Measurements from ENCODE around the gene PGRMC1.
A peak's percentile ranks its signal among the peaks of the same experiment; 100 is the strongest.
"Not testable (repeated sequence)": the region's sequence is repeated elsewhere in the genome, so short reads cannot be mapped to it uniquely, and the experiment has no call there.

Gene PGRMC1

DNA sequence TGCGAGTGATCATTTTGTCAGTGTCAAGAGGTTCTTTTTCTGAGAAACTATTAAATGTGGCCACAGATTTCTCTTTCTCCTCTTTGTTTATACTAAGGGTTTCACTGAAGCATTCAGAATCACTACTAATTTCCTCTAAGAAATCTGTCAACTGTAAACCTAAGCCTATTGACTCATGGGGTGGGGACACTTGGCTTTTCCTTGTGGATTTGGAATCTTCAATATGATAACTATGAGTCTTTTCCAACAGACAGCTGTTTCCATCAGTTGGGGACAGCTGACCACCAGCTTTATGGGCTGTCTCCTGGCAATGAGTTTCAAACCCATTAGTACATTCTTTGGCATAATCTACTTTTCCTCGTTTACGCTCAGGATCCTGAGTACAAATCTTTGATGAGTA is 13.8 kb downstream of the PGRMC1 start:
- no peaks in the 10 kb centered on the region for H3K27me3 Mint-ChIP-seq (ENCODE audit: low read depth)
- peaks cover 4% of the 10 kb centered on the region for H3K36me3 Mint-ChIP-seq (ENCODE audit: low read depth)
- no peak overlapping the region for H3K4me3 Mint-ChIP-seq
- H3K4me1 Mint-ChIP-seq (ENCODE audit: low read depth): peaks cover 3% of the 10 kb centered on the region
- H3K9me3 Mint-ChIP-seq: no peaks in the 10 kb centered on the region
- H3K27ac Mint-ChIP-seq: no peak overlapping the region
- DNase-seq (ENCODE audit: low spot score): no peak

DNA sequence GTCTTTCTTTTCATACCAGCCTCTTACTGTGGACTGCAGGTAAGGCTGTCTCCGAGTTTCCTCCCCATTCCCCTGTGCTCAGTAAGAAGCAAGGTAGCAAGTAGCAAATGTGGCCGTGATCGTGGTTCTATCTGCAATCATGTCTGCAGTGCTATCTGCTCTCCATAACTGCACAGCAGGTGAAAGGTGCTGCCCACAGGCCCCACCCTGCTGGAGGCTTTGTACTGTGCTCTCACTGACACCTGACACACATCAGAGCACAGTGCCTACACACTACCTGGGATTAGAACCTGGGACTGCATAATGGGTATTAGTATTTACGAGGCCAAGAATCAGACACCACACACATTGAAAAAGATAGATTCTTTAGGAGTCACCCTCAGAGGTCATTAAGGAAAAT is 15.3 kb downstream of the PGRMC1 start:
- no peak overlapping the region for H3K4me3 Mint-ChIP-seq
- H3K36me3 Mint-ChIP-seq (ENCODE audit: low read depth): peaks cover 2% of the 10 kb centered on the region
- H3K4me1 Mint-ChIP-seq (ENCODE audit: low read depth): peaks cover 3% of the 10 kb centered on the region
- H3K27ac Mint-ChIP-seq: no peak overlapping the region
- DNase-seq (ENCODE audit: low spot score): no peak
- H3K27me3 Mint-ChIP-seq (ENCODE audit: low read depth): no peaks in the 10 kb centered on the region
- H3K9me3 Mint-ChIP-seq: no peaks in the 10 kb centered on the region

DNA sequence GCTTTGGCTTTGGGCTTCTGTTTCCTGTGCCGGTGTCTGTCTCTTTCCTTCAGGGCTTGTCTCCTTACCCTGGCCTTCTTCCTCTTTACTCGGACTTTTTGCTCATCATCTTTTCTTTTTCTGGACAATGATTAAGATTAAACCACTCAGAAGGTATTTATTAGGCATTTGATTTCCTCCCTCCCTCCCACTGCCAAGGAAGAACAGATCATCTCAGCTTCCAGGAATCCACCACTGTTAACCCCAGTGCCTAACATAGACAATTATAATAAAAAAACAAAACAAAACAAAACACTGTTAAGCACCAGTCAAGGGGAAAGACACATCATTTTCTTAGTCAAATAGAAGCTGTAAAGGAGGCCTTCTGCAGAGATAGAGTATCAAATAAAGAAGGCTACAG is 16.6 kb downstream of the PGRMC1 start:
- no peaks in the 10 kb centered on the region for H3K9me3 Mint-ChIP-seq
- peaks cover 2% of the 10 kb centered on the region for H3K36me3 Mint-ChIP-seq (ENCODE audit: low read depth)
- H3K27ac Mint-ChIP-seq: no peak overlapping the region
- DNase-seq (ENCODE audit: low spot score): no peak
- peaks cover 9% of the 10 kb centered on the region for H3K27me3 Mint-ChIP-seq (ENCODE audit: low read depth)
- no peak overlapping the region for H3K4me3 Mint-ChIP-seq
- peaks cover 3% of the 10 kb centered on the region for H3K4me1 Mint-ChIP-seq (ENCODE audit: low read depth)

DNA sequence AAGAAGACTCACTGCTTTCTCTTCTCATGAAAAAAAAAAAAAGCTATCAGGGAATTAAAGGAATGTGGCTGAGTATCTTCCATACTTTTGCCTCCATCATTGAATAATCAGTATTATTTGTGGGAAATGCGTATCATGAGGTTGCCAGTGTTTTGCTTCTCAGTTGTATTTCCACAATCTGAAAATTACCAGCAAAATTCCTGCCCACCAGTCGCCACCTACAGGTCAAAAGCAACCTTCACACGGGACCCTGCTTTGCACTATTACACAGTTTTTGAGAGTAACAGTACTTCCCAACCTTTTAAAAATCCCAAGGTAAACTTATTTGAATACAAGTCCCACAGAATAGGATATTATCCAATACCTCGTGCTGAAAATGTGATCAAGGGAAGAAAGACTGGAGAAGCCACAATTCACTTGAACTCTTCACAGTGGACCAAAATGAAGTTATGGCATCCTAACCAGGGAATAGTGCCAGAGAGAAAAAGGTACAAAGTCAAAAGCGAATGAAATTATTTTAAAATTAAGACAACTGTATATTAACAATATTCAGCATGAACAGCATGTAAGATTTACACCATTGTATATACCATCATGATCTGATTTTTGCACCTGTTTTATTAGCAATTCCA is 30.4 kb downstream of the PGRMC1 start:
- peaks cover 20% of the 10 kb centered on the region for H3K27me3 Mint-ChIP-seq (ENCODE audit: low read depth)
- H3K4me3 Mint-ChIP-seq: no peak overlapping the region
- H3K9me3 Mint-ChIP-seq: no peaks in the 10 kb centered on the region
- no peaks in the 10 kb centered on the region for H3K4me1 Mint-ChIP-seq (ENCODE audit: low read depth)
- H3K36me3 Mint-ChIP-seq (ENCODE audit: low read depth): no peaks in the 10 kb centered on the region
- H3K27ac Mint-ChIP-seq: no peak overlapping the region
- DNase-seq (ENCODE audit: low spot score): no peak

DNA sequence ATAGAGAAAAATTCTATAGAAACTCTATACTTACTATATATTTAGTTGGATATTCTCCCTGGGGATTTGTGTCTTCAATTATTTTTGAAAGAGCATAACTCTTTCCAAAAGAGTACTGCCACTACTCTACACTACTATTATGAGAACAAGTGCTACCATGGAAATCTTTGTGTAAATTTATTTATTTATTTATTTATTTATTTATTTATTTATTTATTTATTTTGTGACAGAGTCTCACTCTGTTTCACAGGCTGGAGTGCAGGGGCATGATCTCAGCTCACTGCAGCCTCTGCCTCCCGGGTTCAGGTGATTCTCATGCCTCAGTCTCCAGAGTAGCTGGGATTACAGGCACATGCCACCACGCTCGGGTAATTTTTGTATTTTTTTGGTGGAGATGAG is 31.0 kb downstream of the PGRMC1 start:
- H3K4me1 Mint-ChIP-seq (ENCODE audit: low read depth); H3K4me3 Mint-ChIP-seq; H3K9me3 Mint-ChIP-seq; DNase-seq (ENCODE audit: low spot score); H3K36me3 Mint-ChIP-seq (ENCODE audit: low read depth); H3K27ac Mint-ChIP-seq: not testable (repeated sequence)
- H3K27me3 Mint-ChIP-seq (ENCODE audit: low read depth): peaks cover 18% of the 10 kb centered on the region

DNA sequence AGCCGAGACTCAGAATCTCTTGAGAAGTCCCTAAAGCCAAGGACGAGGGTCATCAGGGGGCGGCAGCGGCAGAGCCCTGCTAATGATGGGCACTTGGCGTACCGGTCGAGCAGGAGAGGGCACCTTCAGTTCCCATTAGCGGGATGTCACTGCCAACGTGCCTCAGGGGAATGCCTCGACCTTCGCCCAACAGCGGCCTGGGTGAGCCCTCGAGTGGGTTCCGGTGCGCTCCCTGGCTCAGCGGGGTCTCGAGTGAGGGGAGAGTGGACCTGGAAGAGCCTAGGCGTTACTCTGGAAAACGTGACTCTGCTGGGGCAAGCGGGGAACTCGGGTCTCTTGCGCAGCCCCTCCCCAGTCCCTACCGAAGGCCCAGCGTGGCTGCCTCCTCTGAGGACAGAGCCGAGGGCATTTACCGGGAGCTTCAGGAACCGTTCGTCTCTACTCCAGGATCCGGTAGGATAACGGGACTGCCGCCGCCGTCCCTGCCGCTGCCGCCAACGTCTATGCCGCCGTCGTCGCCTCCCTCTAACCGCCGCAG is 36.9 kb downstream of the PGRMC1 start:
- peaks cover 21% of the 10 kb centered on the region for H3K27me3 Mint-ChIP-seq (ENCODE audit: low read depth)
- H3K4me3 Mint-ChIP-seq: peak overlapping the region; percentile 65
- no peaks in the 10 kb centered on the region for H3K9me3 Mint-ChIP-seq
- no peaks in the 10 kb centered on the region for H3K36me3 Mint-ChIP-seq (ENCODE audit: low read depth)
- no peak overlapping the region for H3K27ac Mint-ChIP-seq
- no peak for DNase-seq (ENCODE audit: low spot score)
- H3K4me1 Mint-ChIP-seq (ENCODE audit: low read depth): peaks cover 3% of the 10 kb centered on the region

DNA sequence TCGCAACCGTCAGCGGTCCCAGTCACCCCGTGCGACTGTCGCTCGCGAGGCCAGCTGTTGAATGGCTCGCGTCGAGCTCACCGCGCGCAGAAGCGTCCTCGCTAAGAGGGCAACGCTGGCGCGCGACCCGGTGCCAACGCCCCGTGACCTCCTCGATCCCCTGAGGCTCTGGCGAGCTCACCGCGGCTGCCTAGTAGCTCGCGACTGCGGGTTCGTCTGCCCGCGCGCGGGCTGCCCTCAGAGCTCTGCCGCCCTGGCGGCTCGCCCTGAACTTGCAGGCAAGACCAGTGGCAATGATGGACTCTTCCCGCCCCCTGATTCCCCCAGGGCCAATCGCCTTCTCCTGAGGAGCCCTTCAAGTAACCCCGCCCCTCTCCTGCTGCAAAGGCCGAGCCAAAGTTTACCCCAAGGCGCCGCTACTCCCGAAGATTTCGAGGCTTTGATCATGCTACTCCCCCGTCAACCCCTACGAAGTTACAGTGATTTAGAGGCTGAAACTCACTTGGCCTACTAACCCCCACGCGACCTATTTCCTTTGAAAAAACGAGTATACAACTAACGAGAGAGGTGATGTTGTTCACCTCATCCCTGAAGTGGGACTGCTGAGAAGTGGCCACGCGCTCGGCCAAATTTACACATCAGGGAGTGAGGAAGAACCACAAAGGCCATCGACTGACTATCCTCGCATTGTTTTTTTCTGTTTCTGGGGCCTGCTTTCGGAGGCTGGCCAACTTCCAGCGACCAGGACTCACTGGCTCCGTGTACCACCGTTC is 37.5 kb downstream of the PGRMC1 start:
- Mint-ChIP-seq H3K4me1 (ENCODE audit: low read depth) (peaks cover 3% of the 10 kb centered on the region), H3K4me3 (peak overlapping the region; percentile 65), H3K36me3 (ENCODE audit: low read depth) (no peaks in the 10 kb centered on the region), H3K9me3 (no peaks in the 10 kb centered on the region), H3K27ac (no peak overlapping the region), H3K27me3 (ENCODE audit: low read depth) (peaks cover 17% of the 10 kb centered on the region)
- peak; percentile 50 for DNase-seq (ENCODE audit: low spot score)

DNA sequence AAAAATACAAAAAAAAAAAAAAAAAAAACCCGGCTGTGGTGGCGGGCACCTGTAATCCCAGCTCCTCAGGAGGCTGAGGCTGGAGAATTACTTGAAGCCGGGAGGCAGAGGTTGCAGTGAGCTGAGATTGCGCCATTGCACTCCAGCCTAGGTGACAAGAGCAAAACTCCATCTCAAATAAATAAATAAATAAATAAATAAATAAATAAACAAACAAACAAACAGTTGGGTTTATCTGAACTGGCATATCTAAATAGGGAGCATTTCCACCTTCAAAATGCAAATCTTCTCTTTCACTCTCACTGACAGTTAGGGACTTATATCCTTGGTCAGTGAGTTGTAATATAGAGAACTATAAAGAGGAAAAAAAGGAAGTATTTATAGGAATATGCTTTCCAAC is 46.3 kb downstream of the PGRMC1 start:
- H3K9me3 Mint-ChIP-seq; H3K4me3 Mint-ChIP-seq; H3K36me3 Mint-ChIP-seq (ENCODE audit: low read depth); H3K4me1 Mint-ChIP-seq (ENCODE audit: low read depth); DNase-seq (ENCODE audit: low spot score); H3K27ac Mint-ChIP-seq; H3K27me3 Mint-ChIP-seq (ENCODE audit: low read depth): not testable (repeated sequence)

DNA sequence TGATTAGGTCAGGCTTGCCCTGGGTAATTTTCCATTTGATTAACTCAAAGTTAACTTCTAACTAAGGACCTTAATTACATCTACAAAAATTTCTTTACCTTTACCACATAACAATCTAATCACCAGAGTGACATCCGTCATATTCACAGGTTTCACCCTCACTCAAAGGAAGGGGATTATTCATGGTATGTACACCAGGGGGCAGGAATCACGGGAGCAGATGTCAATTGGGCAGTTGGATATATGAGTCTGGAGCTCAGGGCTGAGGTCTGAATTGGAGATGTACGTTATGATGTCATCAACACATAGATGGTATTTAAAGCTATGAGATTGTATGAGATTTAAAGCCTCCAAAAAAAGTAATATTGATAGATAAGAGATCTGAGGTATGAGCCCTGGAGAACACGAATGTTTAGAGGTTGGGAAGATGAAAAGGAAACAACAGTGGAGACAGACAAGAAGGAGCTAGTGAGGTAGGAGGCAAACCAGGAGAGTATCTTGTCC is 52.9 kb downstream of the PGRMC1 start:
- DNase-seq (ENCODE audit: low spot score): no peak
- no peaks in the 10 kb centered on the region for H3K36me3 Mint-ChIP-seq (ENCODE audit: low read depth)
- no peak overlapping the region for H3K27ac Mint-ChIP-seq
- H3K4me3 Mint-ChIP-seq: no peak overlapping the region
- H3K9me3 Mint-ChIP-seq: no peaks in the 10 kb centered on the region
- no peaks in the 10 kb centered on the region for H3K4me1 Mint-ChIP-seq (ENCODE audit: low read depth)
- no peaks in the 10 kb centered on the region for H3K27me3 Mint-ChIP-seq (ENCODE audit: low read depth)

DNA sequence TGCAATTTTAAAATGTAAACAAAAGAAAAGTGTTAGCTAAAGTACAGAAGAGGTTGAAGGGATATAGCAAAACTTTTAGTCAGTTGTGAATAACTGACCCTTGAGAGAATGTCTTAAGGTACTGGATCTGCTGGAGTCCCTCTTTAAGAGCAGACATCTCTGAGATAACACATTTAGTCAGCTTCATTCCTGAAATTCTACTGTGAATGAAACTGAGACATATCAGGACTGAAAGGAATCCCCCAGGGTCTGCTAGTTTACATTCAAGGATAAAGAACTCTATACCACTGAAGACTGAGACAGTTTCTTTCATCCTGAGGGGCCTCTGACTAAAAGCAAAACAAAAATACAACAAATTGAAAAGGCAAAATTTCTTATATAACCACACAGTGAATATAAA is 54.4 kb downstream of the PGRMC1 start:
- Mint-ChIP-seq H3K4me1 (ENCODE audit: low read depth) (no peaks in the 10 kb centered on the region), H3K4me3 (no peak overlapping the region), H3K27ac (no peak overlapping the region), H3K36me3 (ENCODE audit: low read depth) (no peaks in the 10 kb centered on the region), H3K9me3 (no peaks in the 10 kb centered on the region), H3K27me3 (ENCODE audit: low read depth) (no peaks in the 10 kb centered on the region)
- DNase-seq (ENCODE audit: low spot score): no peak

DNA sequence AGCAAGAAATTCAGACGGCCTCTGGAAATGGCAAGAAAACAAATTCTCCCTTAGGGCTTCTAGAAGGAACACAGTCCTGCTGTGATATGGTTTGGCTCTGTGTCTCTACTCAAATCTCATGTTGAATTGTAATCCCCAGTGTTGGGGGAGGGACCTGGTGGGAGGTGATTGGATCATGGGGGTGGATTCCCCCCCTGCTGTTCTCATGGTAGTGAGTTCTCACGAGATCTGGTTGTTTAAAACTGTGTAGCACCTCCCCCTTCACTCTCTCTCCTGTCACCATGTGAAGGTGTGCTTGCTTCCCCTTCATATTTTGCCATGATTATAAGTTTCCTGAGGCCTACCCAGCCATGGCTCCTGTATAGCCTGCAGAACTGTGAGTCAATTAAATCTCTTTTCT is 55.2 kb downstream of the PGRMC1 start:
- H3K27ac Mint-ChIP-seq; H3K27me3 Mint-ChIP-seq (ENCODE audit: low read depth); DNase-seq (ENCODE audit: low spot score); H3K36me3 Mint-ChIP-seq (ENCODE audit: low read depth); H3K9me3 Mint-ChIP-seq; H3K4me1 Mint-ChIP-seq (ENCODE audit: low read depth); H3K4me3 Mint-ChIP-seq: not testable (repeated sequence)

DNA sequence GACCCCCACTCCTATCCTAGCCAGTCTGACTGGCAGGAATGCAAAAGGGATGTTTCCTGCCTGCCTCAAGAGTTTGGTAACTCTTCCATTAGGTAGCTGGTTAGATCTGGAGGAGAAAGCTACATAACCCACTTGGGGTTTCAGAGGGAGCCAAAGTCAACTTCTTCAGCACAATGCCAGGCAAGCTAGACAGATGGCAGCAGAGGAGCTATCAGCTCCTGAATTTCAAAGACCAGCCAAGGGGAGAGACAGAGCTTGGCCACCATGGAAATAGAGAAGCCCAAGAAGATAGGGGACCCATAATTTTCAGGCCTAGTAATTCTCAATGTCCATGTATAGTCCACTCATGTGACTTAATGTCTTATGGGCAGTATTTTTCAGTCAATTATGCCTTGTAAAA is 56.4 kb downstream of the PGRMC1 start:
- Mint-ChIP-seq H3K27me3 (ENCODE audit: low read depth) (no peaks in the 10 kb centered on the region), H3K4me3 (no peak overlapping the region), H3K27ac (no peak overlapping the region), H3K9me3 (no peaks in the 10 kb centered on the region), H3K4me1 (ENCODE audit: low read depth) (no peaks in the 10 kb centered on the region), H3K36me3 (ENCODE audit: low read depth) (no peaks in the 10 kb centered on the region)
- no peak for DNase-seq (ENCODE audit: low spot score)
